Mucosa of descending colon (tissue), 3 donors: ENCODE data around the gene ASB6. TPM values are rescaled to one million over a fixed set of nuclear protein-coding genes. Genes with fewer than 3 reads are reported as not detected.

ENCODE experiments used
- ATAC-seq: fragments of 200-7000 bp; cut with Tn5 transposase; one replicate; pipeline ENCODE4 v1.9.1; 2020; ENCODE audit warnings: mild to moderate bottlenecking, moderate library complexity
- DNase-seq, 3 donors: peaks; one replicate each; pipeline ENCODE4 v3.0.0-alpha.2; 2020
- H3K36me3 ChIP-seq: fragments of 200-600 bp; one replicate; pipeline ENCODE4 v1.8.0; 2021; ENCODE audit warnings: low read depth, mild to moderate bottlenecking
- H3K4me1 ChIP-seq: fragments of 200-600 bp; one replicate; pipeline ENCODE4 v1.8.0; 2021; ENCODE audit warnings: low read depth, mild to moderate bottlenecking
- H3K4me3 ChIP-seq: fragments of 200-600 bp; one replicate; pipeline ENCODE4 v1.8.0; 2021; ENCODE audit warnings: mild to moderate bottlenecking
- H3K9me3 ChIP-seq: fragments of 200-600 bp; one replicate; pipeline ENCODE4 v1.8.0; 2021; ENCODE audit warnings: mild to moderate bottlenecking
- intact Hi-C, 2 donors: fragments of 100-400 bp; cut with DNase I in 1 of 2; cut with micrococcal nuclease in 1 of 2; formaldehyde crosslinking; loops; one replicate each; pipeline versions ENCODE4 v1.11.0 to v1.11.1; 2022; cut with DNase I, micrococcal nuclease
- total RNA-seq, 3 donors: library from RNA; stranded (reverse); fragmentation: NEBNext Ultra II Directional in 2 of 3; extraction: Animal tissue kit (Norgen Biotek cat#: 25700) in 2 of 3; gene quantifications; one replicate each; pipeline versions ENCODE4 v1.2.1 to v1.2.4, GENCODE V29; 2021 to 2023
- TF ChIP-seq, protein P1 (sequence below): fragments of 200-600 bp; IDR thresholded peaks from one replicate; pipeline ENCODE4 v1.8.0; 2022; ENCODE audit warnings: antibody characterized with exemption, mild to moderate bottlenecking
- donor health status: DM: no; HTN: no; CAD: no; lungs with moderate emphysema.
- donor health status: DM: no; HTN: no; CAD: no.
- donor health status: DM: no; HTN: yes; CAD: no.

Gene ASB6
- total RNA-seq, 3 donors from 2014 or later: 16.1 to 21.3 (median 17.5) TPM

DNA sequence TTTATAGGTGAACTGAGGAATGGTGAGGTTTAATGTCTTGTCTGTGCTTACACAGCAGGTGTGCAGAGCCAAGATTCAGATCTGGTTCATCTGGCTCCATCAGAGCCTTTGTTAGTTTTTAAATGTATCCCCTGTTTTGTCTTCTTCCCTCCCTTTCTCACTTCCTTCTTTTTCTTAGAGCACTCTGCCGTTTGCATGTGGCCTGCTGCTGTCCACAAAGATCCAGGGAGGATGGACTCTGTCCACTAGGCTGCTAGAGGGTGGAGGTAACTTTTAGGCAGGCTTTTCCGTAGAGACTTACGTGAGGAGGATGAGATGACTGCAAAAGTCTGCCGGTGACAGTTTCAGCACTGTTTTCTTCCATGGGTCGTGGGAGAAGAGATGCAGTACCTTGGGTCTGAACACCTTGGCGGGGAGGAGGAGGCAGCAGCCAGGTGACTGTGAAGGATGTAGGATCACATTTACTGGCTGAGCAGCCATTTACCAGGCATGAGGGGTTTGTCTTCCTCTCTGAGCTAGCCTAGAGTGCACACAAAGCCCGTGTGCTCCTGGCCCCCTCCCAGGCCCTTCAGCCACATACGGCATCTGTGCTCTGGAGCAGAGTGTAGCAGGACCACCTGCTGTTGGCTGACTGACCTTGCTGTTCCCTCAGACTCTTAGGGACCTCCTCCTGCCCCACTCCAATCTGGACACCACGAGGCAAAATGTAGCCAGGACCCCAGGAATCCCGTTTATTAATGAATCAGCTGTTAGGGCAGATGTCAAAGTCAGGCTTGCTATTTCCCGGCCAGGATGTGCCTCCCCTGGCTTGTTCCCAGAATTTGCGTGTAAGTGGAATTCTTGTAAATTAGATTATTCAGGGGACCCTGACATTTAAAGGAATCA lies 14.2 kb downstream of the ASB6 start:
- intact Hi-C loops: no loop called here
- Histone ChIP-seq H3K4me3 (no peak overlapping the region), H3K4me1 (peaks cover 15% of the 10 kb centered on the region), H3K36me3 (no peaks in the 10 kb centered on the region), H3K9me3 (no peaks in the 10 kb centered on the region)
- ATAC-seq (no peak), DNase-seq (no peak)
- TF ChIP-seq, protein P1, sequence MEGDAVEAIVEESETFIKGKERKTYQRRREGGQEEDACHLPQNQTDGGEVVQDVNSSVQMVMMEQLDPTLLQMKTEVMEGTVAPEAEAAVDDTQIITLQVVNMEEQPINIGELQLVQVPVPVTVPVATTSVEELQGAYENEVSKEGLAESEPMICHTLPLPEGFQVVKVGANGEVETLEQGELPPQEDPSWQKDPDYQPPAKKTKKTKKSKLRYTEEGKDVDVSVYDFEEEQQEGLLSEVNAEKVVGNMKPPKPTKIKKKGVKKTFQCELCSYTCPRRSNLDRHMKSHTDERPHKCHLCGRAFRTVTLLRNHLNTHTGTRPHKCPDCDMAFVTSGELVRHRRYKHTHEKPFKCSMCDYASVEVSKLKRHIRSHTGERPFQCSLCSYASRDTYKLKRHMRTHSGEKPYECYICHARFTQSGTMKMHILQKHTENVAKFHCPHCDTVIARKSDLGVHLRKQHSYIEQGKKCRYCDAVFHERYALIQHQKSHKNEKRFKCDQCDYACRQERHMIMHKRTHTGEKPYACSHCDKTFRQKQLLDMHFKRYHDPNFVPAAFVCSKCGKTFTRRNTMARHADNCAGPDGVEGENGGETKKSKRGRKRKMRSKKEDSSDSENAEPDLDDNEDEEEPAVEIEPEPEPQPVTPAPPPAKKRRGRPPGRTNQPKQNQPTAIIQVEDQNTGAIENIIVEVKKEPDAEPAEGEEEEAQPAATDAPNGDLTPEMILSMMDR: no peak

DNA sequence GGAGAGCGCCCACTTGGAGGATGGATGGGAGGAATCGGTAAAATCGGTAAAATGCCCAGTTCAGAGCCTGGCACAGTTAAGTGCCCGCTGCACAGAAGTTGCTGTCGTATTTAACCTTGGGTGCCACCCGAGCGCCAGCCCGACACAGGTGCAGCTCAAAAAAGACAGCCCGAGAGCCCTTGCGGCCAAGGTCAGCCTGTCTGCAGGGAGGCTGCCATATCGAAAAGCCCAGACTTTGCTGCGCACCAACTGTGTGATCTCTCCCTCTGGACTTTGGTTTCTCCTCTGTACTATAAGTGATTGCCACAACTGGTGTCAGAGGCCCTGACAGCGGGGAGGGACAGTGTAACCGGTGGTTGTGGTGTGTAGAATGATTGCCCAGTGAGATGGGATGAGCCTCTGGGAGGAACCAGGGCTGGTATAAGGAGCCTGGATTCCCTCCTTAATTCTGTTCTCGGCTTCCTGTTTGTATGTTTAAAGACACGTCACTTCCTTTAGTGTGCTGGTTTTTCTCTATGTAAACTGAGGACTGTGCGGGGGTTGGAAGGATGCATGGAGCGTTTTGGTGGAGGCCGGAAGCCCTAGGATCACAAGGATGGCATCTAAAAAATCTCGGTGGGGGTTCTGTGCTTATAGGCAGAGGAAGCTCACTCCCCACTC lies 15.2 kb downstream of the ASB6 start:
- ATAC-seq (peak; percentile 72), DNase-seq (peak in 2 of 3 donors; percentile 57 to 65)
- Histone ChIP-seq H3K4me3 (peak overlapping the region; percentile 29), H3K9me3 (no peaks in the 10 kb centered on the region), H3K4me1 (peaks cover 15% of the 10 kb centered on the region), H3K36me3 (no peaks in the 10 kb centered on the region)
- intact Hi-C loops: no loop called here
- TF ChIP-seq, protein P1: no peak

DNA sequence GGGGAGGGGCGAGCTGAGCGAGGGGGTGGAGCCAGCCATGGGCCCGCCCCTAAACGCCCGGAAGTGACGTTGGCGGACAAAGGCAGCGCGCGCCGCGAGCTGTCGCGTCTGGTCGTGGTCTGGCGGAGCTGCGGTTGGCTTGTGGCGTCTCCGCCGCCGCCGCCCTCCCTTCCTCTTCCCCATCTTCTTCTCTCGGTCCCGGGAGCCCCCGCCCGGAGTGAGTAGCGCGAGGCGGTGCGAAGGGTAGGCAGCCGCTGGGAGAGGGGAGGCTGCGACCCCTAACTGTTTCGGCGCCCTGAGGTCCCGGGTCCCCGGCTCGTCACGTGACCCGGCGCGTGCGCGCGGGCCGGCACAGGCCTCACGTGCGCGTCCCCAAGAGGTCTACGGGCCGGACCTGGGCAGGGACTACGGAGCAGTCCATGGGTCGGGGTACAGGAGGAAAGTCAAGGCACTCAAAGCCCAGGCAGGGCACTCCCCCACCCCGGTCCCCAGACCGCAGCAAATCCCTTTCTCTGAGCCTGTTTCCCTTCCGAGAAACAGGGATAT lies 15.8 kb downstream of the ASB6 start, which contains the start of gene NTMT1:
Gene NTMT1, plus strand, starts transcription at position 85 of the 546 bp plus-strand sequence. CDS start 6,541 bp downstream, outside the sequence.
- peak within 1 kb of the TSS; percentile 29 for H3K4me3 ChIP-seq
- TF ChIP-seq, protein P1: no peak
- ATAC-seq (peak; percentile 95), DNase-seq (peak; percentile 90 to 93 (median 92))
- intact Hi-C loops: no loop called here
- H3K36me3 ChIP-seq: no peaks in the 10 kb centered on the region
- H3K4me1 ChIP-seq: peaks cover 15% of the 10 kb centered on the region
- H3K9me3 ChIP-seq: no peaks in the 10 kb centered on the region

DNA sequence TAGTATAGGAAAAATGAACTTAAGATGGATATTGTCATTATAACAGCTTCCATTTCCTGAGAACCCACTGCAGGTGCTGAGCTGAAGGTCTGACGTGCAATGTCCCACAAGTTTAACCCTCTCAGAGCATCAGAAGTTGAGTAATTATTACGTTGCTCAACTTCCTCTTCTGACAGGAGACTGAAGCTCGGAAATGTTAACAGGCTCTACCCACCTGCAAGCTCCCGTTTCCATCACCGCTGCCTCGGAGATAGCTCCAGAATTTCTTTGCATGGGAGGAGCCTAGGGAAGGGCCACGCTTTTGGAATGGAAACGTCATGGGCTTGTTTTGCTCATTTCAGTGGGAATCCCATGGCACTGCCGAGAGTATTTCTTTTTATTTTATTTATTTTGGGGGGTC lies 17.0 kb downstream of the ASB6 start:
- TF ChIP-seq, protein P1: no peak
- no peak for ATAC-seq
- Histone ChIP-seq H3K36me3 (no peaks in the 10 kb centered on the region), H3K4me1 (peaks cover 24% of the 10 kb centered on the region), H3K9me3 (no peaks in the 10 kb centered on the region), H3K4me3 (no peak overlapping the region)
- no peak for DNase-seq
- intact Hi-C loops: no loop called here

DNA sequence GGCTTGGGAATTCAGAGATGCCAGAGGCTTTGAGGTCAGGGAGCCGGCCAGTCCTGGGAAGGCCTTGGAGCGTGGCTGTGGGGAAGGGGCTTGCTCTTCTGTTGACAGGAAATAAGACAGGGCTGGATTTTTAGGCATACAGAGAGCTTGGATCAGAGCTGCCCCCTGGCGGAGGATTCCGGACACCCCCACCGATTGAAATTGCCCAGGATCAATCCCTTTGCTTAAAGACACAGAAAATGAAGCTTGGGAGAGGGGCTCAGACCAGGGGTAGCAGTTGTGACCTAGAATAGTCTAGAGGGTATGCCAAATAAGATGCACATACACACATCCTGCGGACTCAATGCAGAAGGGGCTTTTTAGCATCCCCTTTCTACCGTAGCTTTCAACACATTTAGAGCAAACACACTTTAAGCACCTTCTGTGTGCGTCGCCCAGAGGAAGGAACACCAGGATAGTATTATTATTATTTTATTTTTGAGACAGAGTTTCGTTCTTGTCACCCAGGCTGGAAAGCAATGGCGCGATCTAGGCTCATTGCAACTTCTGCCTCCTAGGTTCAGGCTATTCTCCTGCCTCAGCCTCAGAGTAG lies 17.7 kb downstream of the ASB6 start:
- Histone ChIP-seq H3K9me3 (no peaks in the 10 kb centered on the region), H3K4me3 (no peak overlapping the region), H3K36me3 (no peaks in the 10 kb centered on the region), H3K4me1 (peaks cover 27% of the 10 kb centered on the region)
- intact Hi-C loops: no loop called here
- TF ChIP-seq, protein P1: peak; percentile 78
- DNase-seq (peak; percentile 61 to 78 (median 77)), ATAC-seq (no peak)
